HG02943 (cell line): ENCODE data around the gene PRR36.

Experiments used
- ATAC-seq: cut with Tn5 transposase; IDR thresholded peaks from one replicate; pipeline ENCODE4 v1.9.1; 2021; ENCODE audit warnings: mild to moderate bottlenecking, low read depth, moderate library complexity; ENCODE audit not compliant: unreplicated experiment

The PRR36 gene

DNA sequence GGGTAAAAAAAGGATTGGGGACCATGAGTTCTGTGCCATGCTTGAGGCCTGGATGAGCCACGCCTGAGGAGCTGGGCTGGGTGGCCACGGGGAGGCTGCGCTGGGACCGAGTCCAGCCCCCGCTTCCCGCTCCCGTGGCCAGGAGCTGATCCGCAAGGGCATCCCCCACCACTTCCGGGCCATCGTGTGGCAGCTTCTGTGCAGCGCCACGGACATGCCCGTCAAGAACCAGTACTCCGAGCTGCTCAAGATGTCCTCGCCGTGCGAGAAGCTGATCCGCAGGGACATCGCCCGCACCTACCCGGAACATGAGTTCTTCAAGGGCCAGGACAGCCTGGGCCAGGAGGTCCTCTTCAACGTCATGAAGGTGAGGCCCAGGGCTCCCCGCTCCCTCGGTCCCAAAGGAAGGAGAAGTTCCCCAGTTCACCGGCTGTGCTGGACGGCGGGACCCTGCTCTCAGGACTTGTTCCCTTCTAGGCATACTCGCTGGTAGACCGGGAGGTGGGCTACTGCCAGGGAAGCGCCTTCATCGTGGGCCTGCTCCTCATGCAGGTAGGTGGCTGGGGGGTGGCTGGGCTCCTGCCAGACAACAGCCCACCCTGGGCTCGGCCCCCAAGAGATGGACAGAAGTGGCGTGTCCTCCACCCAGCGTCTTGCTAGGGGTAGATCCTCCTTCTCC lies 25.3 kb downstream of the PRR36 start:
- ATAC-seq, result no peak

DNA sequence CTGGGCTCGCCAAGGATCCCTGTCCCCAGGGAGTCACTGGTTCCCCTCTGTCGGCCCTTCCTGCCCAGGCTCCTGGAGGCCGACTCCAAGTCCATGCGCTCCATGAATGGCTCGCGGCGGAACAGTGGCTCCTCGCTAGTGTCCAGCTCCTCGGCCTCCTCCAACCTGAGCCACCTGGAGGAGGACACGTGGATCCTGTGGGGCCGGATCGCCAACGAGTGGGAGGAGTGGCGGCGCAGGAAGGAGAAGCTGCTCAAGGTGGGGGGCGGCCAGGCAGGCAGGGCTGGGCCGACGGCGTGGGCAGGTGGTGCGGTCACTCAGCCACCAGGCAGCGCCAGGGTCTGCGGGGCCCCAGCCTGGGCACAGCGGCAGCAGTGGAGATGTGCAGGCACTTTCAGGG lies 26.5 kb downstream of the PRR36 start:
- no peak for ATAC-seq

DNA sequence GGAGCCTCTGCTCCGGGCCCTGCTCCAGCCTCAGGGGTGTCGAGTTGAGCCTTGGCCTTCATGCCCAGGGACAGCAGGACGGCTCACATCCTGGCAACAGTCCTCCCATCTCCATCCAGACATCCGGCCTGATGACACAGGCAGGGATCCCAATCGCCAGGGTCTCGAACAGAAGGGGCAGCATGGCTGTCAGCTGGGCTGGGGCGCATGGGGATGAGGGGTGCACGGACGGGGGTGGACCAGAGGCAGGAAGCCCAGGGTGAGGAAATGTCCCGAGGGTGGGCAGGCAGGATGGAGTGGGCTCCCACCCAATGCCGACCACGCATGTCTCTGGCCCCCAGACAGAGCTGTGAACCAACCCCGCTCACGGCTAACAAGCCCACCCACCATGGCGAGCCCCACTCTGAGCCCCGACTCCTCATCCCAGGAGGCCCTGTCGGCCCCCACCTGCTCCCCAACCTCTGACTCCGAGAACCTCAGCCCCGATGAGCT lies 28.0 kb downstream of the PRR36 start:
- ATAC-seq, result no peak

DNA sequence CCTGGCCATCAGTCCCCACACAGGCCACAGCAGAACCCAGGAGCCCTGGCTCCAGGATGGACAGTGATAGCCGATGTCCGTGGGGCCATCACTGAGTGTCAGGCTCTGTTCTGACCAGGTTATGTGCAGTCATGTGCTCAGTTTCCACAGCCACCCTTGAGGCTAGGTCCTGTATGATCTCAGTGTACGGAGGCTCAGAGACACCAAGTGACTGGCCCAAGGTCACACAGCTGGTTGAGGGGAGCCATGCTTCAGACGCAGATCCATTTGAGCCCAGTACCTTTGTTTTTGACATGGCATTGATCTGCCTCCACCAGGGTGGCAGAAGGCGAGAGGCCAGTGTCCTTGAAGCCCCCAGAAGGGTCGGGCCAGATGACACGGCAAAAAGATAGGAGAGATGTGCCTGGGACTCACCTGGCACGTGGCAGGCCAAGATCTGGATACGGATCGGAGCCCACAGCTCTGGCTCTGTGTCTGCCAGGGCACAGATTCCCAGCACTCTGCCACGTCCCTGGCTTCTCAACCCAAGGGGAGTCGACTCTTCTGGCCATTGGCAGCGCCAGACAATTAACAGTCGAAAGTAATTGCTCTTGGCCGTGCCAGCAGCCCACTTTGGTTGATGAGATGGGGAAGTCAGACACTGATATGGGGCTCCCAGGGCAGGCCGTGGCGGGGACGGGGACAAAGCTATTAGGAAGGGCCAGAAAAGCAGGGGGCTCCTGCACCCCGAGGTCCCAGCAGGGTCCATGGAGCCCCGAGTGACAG lies 28.6 kb downstream of the PRR36 start:
- no peak for ATAC-seq

DNA sequence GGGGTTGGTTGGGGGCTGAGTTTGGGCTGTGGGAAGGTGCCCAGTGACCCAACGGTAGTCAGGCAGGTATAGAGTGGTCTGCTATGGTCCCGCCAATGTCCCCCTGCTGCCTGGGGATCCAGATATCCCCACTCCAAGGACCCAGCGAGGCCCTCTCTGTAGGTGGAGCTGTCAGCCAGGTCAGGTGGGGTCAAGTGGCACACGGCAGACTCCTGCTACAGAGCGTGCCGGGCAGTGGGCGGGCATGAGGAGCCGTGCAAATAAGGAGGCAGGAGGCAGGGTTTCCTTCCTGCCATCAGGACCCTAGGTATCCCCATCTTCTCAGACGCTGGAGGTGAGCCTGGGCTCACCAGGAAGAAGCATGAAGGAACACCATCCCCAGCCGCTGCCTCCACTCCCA lies 29.2 kb downstream of the PRR36 start:
- ATAC-seq, result no peak

DNA sequence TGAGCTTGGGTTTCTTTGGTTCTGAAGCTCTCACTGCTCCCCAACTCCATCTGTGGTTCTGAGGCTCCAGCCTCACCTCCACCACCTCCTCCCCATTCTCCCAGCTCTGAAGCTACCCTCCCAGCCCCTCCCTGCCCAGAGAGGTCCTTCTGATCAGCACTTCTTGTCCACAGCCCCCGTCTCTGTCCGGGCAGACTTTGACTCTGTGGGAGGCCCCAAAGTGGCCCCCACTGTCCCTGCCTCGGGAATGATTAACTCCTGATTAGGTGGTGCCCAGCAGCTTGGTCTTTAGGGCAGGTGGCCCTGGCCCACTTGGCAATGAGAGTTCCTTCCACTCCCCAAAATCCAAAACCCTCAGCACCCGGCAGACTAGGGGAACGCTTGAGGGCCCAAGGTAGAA lies 29.8 kb downstream of the PRR36 start:
- no peak for ATAC-seq

DNA sequence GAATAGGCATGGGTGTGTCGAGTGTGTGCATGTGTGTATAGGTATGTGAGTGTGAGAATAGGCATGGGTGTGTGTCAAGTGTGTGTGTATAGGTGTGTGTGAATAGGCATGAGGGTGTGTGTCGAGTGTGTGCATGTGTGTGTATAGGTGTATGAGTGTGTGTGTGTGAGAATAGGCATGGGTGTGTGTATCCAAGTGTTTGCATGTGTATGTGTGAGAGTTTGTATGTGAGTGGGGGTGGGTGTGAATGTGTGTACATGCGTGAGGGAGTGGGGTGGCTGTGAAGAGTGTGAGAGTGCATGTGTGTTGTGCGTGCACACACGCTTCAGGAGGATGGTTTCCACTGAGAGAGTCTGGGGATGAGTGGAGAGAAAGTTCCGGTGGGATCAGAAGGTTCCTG lies 30.7 kb downstream of the PRR36 start:
- ATAC-seq, result no peak

DNA sequence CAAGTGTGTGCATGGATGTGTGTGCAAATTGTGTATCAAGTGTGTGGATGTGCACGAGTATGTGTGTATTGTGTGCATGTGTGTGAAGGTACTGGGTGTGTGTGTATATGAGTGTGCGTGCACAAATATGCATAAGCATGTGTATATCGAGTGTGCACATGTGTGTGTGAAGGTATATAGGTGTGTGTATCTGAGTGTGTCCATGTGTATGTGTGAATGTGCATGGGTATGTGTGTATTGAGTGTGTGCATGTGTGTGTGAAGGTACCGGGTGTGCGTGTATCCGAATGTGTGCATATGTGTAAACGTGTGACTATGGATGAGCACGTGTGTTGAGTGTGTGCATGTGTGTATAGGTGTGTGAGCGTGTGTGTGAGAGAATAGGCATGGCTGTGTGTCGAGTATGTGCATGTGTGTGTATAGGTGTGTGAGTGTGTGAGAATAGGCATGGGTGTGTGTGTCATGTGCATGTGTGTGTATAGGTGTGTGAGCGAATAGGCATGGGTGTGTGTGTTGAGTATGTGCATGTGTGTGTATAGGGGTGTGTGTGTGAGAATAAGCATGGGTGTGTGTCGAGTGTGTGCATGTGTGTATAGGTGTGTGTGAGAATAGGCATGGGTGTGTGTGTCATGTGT lies 31.4 kb downstream of the PRR36 start:
- no peak for ATAC-seq

DNA sequence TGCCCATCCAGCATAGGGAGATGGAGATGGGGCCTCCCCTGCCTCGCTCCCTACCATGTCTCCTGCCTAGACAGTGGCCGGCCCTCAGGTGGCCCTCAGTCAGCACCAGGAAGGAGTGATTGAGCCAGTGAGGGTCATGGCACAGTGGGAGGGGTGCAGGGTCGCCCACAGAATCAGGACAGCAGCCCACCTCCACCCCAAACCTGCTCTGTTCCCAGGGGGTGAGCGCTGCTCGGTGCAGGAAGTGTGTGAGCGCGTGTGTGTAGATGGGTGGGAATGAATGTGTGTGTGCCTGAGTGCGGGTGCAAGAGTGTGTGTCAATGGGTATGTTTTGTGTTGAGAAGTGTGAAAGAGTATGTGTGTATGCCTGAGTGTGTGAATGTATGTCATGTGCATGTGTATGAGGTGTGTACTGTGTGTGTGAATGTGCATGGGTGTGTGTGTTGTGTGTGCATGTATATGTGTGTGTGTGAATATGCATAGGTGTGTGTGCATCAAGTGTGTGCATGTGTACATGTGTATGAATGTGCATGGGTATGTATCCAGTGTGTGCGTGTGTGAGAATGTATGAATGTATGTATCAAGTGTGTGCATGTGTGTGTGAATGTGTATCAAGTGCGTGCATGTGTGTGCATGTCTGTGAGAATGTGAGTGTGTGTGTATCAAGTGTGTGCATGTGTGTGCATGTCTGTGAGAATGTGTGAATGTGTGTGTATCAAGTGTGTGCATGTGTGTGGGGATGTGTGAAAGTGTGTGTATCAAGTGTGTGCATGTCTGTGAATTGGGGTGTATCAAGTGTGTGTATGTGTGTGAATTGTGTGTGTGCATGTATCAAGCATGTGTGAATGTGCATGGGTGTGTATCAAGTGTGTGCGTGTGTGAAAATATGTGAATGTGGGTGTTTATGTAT lies 32.2 kb downstream of the PRR36 start:
- no peak for ATAC-seq

DNA sequence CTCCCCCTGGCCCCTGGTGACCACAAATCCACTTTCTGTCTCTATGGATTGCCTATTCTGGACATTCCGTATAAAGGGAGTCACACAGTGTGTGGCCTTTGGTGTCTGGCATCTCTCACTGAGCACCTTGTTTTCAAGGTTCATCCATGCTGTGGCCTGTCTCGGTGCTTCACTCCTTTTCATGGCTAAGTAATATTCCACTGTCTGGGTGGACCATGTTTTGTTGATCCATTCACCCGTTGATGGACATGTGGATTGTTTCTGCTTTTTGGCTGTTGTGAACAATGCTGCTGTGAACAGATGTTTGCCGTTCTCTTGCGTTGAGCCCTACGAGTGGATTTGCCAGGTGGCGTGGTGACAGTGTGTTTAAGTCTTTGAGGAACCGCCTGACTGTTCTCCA lies 33.6 kb downstream of the PRR36 start:
- ATAC-seq, result no peak

DNA sequence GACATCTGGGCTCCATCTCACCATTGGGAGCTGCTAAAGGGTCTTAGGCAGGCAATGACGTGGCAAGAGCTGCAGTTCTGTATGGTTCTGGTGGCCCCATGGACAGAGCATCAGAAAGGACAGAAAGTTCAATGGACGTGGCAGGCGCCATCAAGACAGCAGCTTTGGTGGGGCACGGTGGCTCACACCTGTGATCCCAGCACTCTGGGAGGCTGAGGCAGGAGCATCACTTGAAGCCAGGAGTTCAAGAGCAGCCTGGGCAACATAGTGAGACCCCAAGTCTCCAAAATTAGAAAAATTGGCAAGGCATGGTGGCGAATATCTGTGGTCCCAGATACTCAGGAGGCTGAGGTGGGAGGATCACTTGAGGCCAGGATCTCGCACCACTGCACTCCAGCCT lies 34.7 kb downstream of the PRR36 start:
- no peak for ATAC-seq

DNA sequence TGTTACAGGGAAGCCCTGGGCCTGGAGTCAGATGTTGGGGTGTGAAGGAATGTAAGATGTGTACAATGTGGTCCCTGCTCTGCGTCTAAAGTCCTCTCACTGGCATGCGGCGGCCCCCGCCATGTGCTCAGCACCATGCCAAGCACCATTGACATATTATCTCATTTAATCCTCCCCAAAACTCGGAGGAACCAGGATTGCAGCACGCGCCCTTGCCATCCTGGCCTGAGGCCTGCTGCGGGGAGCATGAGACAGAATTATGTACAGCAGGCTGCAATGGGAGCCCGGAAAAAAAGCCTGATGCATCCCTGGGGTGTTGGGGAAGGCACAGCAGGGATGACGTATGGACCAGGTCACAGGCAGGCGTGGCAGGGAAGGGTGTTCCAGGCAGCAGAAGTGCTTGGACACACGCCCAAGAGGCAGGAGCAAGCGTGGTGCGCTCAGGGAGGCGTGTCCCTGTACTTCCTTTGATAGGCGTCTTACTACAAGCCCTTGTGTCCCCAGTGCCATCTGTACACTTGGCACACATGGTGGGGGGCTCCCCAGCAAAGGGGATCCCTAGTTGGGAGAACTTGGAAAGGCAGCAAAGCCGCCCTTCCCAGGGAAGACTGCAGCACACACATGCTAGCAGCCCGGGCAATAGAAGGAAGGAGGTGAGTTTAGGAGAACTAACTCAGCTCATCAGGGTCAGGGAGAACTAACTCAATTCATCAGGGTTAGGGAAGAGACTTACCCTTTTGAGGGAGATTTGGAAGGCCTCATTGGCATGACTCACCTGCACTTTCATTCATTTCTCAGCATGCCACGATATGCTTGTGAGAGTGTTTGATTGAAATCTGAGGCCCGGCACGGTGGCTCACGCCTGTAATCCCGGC lies 40.7 kb downstream of the PRR36 start:
- ATAC-seq, result no peak

DNA sequence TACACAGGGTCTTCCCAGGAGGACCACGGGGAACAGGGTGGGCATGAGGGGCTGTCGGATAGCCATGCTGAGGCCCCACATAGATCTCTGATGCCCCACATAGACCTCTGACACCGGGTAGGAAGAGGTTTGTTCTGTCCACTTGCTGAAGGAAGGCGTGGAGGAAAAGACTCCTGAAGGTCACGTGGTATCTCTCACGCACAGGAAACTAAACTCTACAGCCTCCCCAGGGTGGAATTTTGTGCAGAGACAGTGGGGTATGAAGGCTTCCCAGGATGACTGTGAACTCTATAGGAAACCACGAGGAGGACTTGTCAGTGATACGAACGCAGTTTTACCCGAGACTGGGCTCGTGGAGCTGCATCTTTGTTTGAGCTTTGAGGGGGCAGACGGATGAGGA lies 41.4 kb downstream of the PRR36 start:
- no peak for ATAC-seq

DNA sequence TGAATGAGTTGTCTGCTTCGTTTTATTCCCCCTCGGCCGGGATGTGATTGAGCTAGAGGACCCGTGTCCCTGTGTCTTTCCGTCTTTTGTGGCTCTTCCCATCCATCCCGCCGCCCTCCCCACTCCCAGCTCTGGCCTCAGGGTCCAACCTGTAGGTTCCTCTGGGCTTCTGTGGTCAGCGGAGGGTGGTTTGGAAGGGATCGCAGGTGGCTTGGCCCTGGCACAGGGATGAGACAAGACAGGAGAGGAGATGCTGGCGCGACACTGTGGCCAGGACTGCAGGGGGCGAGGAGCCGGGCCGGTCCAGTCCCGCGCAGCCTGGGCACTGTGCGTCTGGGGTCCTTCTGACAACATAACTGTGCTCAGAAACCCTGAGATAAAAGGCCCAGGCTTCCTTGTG lies 42.2 kb downstream of the PRR36 start:
- no peak for ATAC-seq

DNA sequence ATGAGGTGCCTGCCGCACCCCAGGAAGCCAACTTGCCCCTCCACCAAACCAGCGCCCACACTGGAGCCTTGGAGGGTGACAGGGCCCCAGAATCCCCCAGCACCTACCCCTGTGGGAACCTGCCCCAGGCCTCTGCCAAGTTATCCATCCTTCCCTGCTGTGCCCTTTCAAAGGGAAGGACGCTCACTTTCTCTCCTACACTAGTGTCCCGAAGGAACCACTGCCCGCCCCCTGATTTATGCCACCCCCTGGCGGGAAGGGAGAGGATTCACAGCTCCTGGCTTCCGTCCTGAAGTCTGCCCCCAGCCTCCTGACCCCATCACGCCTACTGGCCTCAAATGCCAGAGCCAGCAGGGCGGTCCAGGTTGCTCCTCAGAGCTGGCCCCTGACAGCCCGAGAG lies 42.7 kb downstream of the PRR36 start:
- ATAC-seq, result no peak

DNA sequence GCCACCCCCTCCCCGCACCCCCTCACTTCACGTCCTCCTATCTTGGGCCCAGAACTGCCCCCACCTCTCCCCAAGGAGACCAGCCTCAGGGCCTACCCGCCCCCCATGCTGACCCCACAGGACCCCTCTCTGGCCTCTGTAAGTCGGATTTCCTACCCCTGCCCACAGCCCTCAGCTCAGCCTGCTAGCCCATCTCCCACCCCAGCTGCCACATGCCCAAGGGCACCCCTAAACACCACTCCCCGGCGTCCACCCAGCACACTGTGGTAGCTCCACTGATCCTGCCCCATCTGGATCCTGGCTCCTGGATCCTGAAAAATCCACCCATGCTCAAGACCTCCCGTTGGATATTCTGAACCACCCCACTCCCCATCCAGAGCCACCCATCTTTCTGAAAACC lies 43.4 kb downstream of the PRR36 start:
- no peak for ATAC-seq

DNA sequence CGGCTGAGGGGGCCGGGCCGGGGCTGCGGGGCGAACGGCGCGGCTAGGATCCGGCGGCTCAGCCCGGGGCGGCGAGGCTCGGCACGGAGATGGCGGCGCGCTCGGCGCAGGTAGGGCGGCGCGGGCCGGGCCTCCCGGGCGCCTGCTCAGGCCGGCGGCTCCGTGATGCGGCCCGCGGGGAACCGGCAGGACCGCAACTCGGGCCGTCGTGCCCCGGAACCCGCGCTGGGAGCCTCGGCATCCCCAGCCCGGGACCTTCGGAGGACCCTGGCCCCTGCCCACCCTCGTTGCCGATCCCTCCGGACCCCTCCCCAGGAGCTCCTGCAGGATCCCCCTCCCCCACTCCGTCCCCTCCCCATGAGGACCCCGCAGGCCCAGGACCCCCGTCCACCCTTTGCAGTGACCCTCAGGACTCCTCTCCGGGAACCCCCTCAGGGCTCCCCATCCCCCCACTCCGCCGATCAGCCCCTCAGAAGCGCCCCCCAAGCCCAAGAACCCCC lies 43.9 kb downstream of the PRR36 start:
- ATAC-seq, result no peak

DNA sequence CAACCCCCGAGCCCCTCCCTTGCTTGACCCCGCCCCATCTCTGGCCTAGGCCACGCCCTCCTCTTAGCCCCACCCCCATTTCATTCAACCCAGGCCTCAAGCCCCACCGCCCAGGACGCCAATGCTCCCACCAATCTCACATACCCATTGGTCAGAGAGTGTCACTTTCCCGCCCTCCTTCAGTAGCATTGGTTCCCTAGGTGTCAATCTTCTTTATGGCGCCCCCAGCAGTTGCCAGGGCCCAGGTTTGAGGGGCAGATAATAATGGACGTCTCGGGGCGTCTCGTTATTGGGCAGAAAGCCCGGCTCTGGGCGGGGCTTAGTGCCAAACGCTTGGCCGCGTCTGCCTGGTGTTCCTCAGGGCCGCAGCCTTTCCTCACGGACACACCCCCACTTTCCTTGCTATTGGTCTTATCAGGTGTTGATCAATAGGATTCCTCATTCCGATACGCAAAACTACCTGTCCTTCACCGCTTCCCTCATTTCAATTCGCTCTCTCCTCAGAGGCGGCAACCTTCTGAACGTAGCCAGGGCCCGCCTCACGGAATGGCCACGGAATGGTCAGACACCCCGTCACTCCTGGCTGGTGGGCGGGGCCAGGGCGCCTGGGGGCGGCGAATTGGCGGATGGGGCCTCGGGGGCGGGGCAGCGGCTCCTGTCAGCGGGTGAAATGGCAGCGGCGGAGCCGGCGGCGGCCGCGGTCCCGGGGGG lies 44.5 kb downstream of the PRR36 start, which contains the start of gene EVI5L:
Gene EVI5L (plus strand): TSS at position 658 of the 711 bp plus-strand sequence. CDS start 16,325 bp downstream, outside the sequence.
- peak; percentile 88 for ATAC-seq

DNA sequence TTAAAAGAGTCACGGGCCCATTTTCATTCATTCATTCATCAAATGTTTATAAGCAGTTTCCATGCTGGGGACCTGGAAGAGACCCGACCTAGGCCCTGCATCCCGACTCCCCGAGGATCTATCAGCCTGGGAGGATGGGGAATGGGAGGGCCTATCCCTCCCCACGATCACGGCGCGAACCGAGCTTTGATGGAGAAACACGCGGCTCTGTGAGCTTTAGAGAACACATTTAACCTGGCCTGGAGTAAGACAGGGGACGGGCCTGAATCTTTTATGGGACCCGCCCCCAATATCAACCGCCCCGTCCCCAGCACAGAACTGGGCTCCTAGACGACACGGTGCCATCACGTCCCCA lies 45.0 kb downstream of the PRR36 start:
- ATAC-seq, result no peak
